Measurements from ENCODE around the gene NSUN7.

Gene NSUN7

GRCh38 chr4:40723728-40724127 lies 26.0 kb upstream of the NSUN7 start:
- DNase-seq (no peak), ATAC-seq (replicated peaks) (no peak)
- no peaks in the 10 kb centered on the region for H3K9me3 Mint-ChIP-seq
- H3K4me3 Mint-ChIP-seq, result no peak overlapping the region
- H3K27ac Mint-ChIP-seq, result no peak overlapping the region
- no peaks in the 10 kb centered on the region for H3K36me3 Mint-ChIP-seq (ENCODE audit: insufficient read depth)
- H3K4me1 Mint-ChIP-seq (ENCODE audit: low read depth in 2 of 2), result no peaks in the 10 kb centered on the region
- H3K27me3 Mint-ChIP-seq, result no peaks in the 10 kb centered on the region

DNA sequence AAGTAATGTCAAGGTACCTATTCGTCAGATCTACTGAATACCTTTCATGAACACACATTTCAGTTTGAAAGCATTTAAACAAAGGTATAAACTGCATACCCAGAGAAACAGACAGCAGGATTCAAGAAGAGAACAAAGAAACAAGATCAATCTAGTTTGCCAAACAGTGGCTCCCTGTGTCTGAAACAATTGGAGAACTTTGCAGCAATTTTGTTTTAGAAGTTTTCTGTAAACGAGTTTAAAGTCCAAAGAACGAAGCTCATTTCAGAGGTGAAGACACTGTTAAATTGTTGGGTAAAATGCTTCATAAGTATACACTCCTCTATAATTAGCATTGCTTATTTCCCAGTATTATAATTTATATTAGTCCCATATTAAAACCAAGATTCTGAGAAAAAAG lies 21.4 kb upstream of the NSUN7 start:
- H3K4me3 Mint-ChIP-seq, result no peak overlapping the region
- H3K36me3 Mint-ChIP-seq (ENCODE audit: insufficient read depth), result peaks cover 3% of the 10 kb centered on the region
- H3K27me3 Mint-ChIP-seq, result peaks cover 0 to 4% of the 10 kb centered on the region in 2 donors
- H3K9me3 Mint-ChIP-seq, result no peaks in the 10 kb centered on the region
- no peak overlapping the region for H3K27ac Mint-ChIP-seq
- DNase-seq (no peak), ATAC-seq (replicated peaks) (no peak)
- no peaks in the 10 kb centered on the region for H3K4me1 Mint-ChIP-seq (ENCODE audit: low read depth in 2 of 2)

- no peak for ATAC-seq (replicated peaks)
- H3K4me3 Mint-ChIP-seq, result no peak overlapping the region
- H3K4me1 Mint-ChIP-seq (ENCODE audit: low read depth in 2 of 2), result no peaks in the 10 kb centered on the region
- DNase-seq, result no peak
- H3K9me3 Mint-ChIP-seq, result no peaks in the 10 kb centered on the region
- H3K27me3 Mint-ChIP-seq, result peaks cover 0 to 4% of the 10 kb centered on the region in 2 donors
- no peak overlapping the region for H3K27ac Mint-ChIP-seq
- H3K36me3 Mint-ChIP-seq (ENCODE audit: insufficient read depth), result peaks cover 3% of the 10 kb centered on the region
These were observed 20.2 kb upstream of the NSUN7 start for GRCh38 chr4:40729555-40729954.

GRCh38 chr4:40730091-40730679 lies 19.6 kb upstream of the NSUN7 start:
- peaks cover 6 to 8% of the 10 kb centered on the region in 2 donors for H3K27me3 Mint-ChIP-seq
- peaks cover 3% of the 10 kb centered on the region for H3K36me3 Mint-ChIP-seq (ENCODE audit: insufficient read depth)
- DNase-seq (no peak), ATAC-seq (replicated peaks) (no peak)
- H3K4me1 Mint-ChIP-seq (ENCODE audit: low read depth in 2 of 2), result no peaks in the 10 kb centered on the region
- H3K4me3 Mint-ChIP-seq, result no peak overlapping the region
- no peak overlapping the region for H3K27ac Mint-ChIP-seq
- H3K9me3 Mint-ChIP-seq, result no peaks in the 10 kb centered on the region

DNA sequence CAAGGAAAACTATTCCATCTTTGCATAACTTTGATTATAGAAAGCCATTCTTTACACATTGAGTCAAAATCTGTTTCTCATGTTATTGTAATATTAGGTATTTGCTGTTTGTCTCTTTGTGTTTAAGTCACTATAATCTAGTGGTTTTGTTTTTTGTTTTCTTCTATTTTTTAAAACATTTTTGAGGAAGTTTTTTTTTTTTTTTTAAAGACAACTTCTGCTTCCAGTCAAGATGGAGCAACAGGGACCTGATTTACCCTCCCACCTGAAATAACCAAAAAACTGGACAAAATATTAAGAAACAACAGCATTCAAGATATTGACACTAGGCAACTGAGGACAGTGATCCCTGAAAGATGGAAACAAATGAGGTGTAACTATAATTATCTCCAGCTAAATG lies 18.4 kb upstream of the NSUN7 start:
- Mint-ChIP-seq H3K4me1 (ENCODE audit: low read depth in 2 of 2) (no peaks in the 10 kb centered on the region), H3K27me3 (peaks cover 7 to 11% of the 10 kb centered on the region in 2 donors), H3K27ac (no peak overlapping the region), H3K9me3 (no peaks in the 10 kb centered on the region), H3K36me3 (ENCODE audit: insufficient read depth) (peaks cover 3% of the 10 kb centered on the region), H3K4me3 (no peak overlapping the region)
- ATAC-seq (replicated peaks), result no peak
- DNase-seq, result no peak

GRCh38 chr4:40731792-40732245 lies 17.9 kb upstream of the NSUN7 start:
- no peak overlapping the region for H3K4me3 Mint-ChIP-seq
- H3K36me3 Mint-ChIP-seq (ENCODE audit: insufficient read depth), result peaks cover 3% of the 10 kb centered on the region
- ATAC-seq (replicated peaks) (no peak), DNase-seq (no peak)
- H3K27me3 Mint-ChIP-seq, result peaks cover 7 to 11% of the 10 kb centered on the region in 2 donors
- H3K4me1 Mint-ChIP-seq (ENCODE audit: low read depth in 2 of 2), result no peaks in the 10 kb centered on the region
- no peak overlapping the region for H3K27ac Mint-ChIP-seq
- H3K9me3 Mint-ChIP-seq, result no peaks in the 10 kb centered on the region

- DNase-seq (no peak), ATAC-seq (replicated peaks) (no peak)
- Mint-ChIP-seq H3K9me3 (no peaks in the 10 kb centered on the region), H3K4me1 (ENCODE audit: low read depth in 2 of 2) (no peaks in the 10 kb centered on the region), H3K27me3 (peaks cover 19 to 20% of the 10 kb centered on the region in 2 donors), H3K4me3 (no peak overlapping the region), H3K36me3 (ENCODE audit: insufficient read depth) (peaks cover 3% of the 10 kb centered on the region), H3K27ac (no peak overlapping the region)
These were observed 16.0 kb upstream of the NSUN7 start for GRCh38 chr4:40733752-40734151.

- H3K9me3 Mint-ChIP-seq, result no peaks in the 10 kb centered on the region
- no peak for DNase-seq
- no peak overlapping the region for H3K27ac Mint-ChIP-seq
- peaks cover 19 to 20% of the 10 kb centered on the region in 2 donors for H3K27me3 Mint-ChIP-seq
- no peaks in the 10 kb centered on the region for H3K4me1 Mint-ChIP-seq (ENCODE audit: low read depth in 2 of 2)
- no peak overlapping the region for H3K4me3 Mint-ChIP-seq
- ATAC-seq (replicated peaks), result no peak
- peaks cover 3% of the 10 kb centered on the region for H3K36me3 Mint-ChIP-seq (ENCODE audit: insufficient read depth)
These were observed 15.3 kb upstream of the NSUN7 start for GRCh38 chr4:40734497-40734896.

DNA sequence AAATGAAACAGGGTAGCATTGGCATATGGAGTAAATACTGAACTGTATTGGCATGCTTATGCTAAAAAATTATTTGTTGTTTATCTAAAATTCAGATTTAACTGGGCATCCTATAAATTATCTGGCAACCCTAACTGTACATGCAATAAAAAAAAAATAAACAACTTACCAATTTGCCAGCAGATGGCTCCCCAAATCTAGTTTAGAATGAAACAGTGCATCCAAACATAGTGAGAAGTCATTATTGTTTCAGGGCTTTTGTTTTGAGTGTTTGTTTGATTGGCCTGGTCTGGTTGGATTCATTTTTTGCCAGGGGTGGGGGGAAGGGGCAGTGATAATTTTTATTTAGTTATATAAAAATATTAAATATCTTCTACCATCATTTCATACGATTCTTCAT lies 12.8 kb upstream of the NSUN7 start:
- Mint-ChIP-seq H3K27me3 (peaks cover 20 to 24% of the 10 kb centered on the region in 2 donors), H3K4me1 (ENCODE audit: low read depth in 2 of 2) (no peaks in the 10 kb centered on the region), H3K9me3 (no peaks in the 10 kb centered on the region), H3K36me3 (ENCODE audit: insufficient read depth) (no peaks in the 10 kb centered on the region), H3K27ac (no peak overlapping the region), H3K4me3 (no peak overlapping the region)
- ATAC-seq (replicated peaks) (no peak), DNase-seq (no peak)

GRCh38 chr4:40737879-40738278 lies 11.9 kb upstream of the NSUN7 start:
- ATAC-seq (replicated peaks) (no peak), DNase-seq (no peak)
- Mint-ChIP-seq H3K4me3 (no peak overlapping the region), H3K4me1 (ENCODE audit: low read depth in 2 of 2) (no peaks in the 10 kb centered on the region), H3K9me3 (no peaks in the 10 kb centered on the region), H3K36me3 (ENCODE audit: insufficient read depth) (no peaks in the 10 kb centered on the region), H3K27me3 (peaks cover 20 to 22% of the 10 kb centered on the region in 2 donors), H3K27ac (no peak overlapping the region)

- H3K4me1 Mint-ChIP-seq (ENCODE audit: low read depth in 2 of 2), result no peaks in the 10 kb centered on the region
- DNase-seq, result no peak
- ATAC-seq (replicated peaks), result no peak
- no peak overlapping the region for H3K4me3 Mint-ChIP-seq
- H3K27me3 Mint-ChIP-seq, result peaks cover 20% of the 10 kb centered on the region in 2 donors
- no peaks in the 10 kb centered on the region for H3K36me3 Mint-ChIP-seq (ENCODE audit: insufficient read depth)
- H3K9me3 Mint-ChIP-seq, result no peaks in the 10 kb centered on the region
- H3K27ac Mint-ChIP-seq, result no peak overlapping the region
These were observed 10.4 kb upstream of the NSUN7 start for GRCh38 chr4:40739347-40739746.

- no peaks in the 10 kb centered on the region for H3K4me1 Mint-ChIP-seq (ENCODE audit: low read depth in 2 of 2)
- DNase-seq, result no peak
- H3K9me3 Mint-ChIP-seq, result no peaks in the 10 kb centered on the region
- no peak overlapping the region for H3K4me3 Mint-ChIP-seq
- no peak overlapping the region for H3K27ac Mint-ChIP-seq
- ATAC-seq (replicated peaks), result no peak
- peaks cover 17 to 21% of the 10 kb centered on the region in 2 donors for H3K27me3 Mint-ChIP-seq
- H3K36me3 Mint-ChIP-seq (ENCODE audit: insufficient read depth), result no peaks in the 10 kb centered on the region
These were observed 5.5 kb upstream of the NSUN7 start for GRCh38 chr4:40744218-40744617.

DNA sequence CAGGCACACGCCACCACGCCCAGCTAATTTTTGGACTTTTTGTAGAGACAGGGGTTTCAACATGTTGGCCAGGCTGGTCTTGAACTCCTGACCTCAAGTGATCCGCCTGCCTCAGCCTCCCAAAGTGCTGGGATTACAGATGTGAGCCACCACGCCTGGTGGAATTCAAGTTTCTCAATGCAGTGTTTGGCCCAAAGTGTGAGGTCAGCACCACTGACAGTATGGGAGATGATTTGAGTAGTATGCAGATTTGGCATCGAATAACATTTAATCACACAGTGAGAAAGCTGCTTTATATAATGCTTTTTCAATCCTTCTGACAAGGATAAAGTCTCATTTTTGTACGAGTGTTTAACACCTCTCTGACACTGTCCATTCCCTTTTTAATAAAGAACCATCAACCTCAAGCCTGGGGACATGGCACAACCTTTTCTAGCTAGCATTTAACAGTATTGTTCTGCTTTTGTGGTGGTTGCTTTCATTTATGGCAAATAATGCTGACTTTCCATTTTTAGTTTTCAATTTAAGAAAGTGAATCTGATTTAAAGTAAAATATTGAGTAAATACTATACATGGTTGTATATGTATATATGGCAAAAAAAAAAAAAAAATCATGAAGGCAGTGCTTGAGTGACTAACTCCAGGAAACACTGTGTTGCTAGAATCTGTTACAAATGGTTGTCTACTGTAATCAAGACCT lies 4.3 kb upstream of the NSUN7 start:
- Mint-ChIP-seq H3K4me1 (ENCODE audit: low read depth in 2 of 2) (no peaks in the 10 kb centered on the region), H3K4me3 (no peak overlapping the region), H3K27me3 (peaks cover 17 to 33% of the 10 kb centered on the region in 2 donors), H3K36me3 (ENCODE audit: insufficient read depth) (no peaks in the 10 kb centered on the region), H3K9me3 (no peaks in the 10 kb centered on the region), H3K27ac (no peak overlapping the region)
- DNase-seq (no peak), ATAC-seq (replicated peaks) (no peak)

DNA sequence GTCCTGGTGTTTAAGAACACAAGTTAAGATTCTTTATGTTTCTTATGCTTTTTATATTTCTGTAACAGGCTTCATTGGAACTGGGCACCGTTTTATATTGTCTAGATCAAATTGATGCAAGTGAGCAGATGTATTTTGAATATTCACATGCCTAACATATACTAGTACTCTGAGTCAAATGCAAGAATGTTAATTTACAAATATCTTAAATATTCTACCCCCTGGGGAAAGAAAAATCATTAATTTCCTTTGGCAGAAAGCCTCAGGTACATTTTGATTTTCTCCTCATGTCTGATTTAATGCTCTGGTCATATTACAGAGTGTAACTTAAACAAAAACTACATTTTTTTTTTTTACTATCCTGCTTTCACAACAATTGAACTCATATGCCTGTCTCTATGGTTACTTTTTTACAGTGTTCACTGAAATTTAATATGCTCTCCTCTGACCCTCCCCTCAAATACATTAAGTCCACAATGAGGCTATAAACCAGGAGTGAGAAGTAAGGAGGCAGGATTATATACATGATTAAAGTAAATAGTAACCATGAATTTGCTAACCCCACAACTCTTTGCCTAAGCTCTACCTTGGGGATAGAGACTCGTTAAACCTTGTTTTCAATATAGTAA lies 2.4 kb upstream of the NSUN7 start:
- no peak overlapping the region for H3K4me3 Mint-ChIP-seq
- no peak for DNase-seq
- H3K9me3 Mint-ChIP-seq, result no peaks in the 10 kb centered on the region
- H3K4me1 Mint-ChIP-seq (ENCODE audit: low read depth in 2 of 2), result peaks cover 0 to 2% of the 10 kb centered on the region in 2 donors
- no peaks in the 10 kb centered on the region for H3K36me3 Mint-ChIP-seq (ENCODE audit: insufficient read depth)
- no peak for ATAC-seq (replicated peaks)
- no peak overlapping the region for H3K27ac Mint-ChIP-seq
- peaks cover 29 to 50% of the 10 kb centered on the region in 2 donors for H3K27me3 Mint-ChIP-seq

Measured in effector memory CD8-positive, alpha-beta T cell (primary cell).